CD4-positive, alpha-beta T cell treated with Interleukin-15 for 1 hour (primary cell): ENCODE data around the gene COCH.
"Not testable (repeated sequence)": the region's sequence is repeated elsewhere in the genome, so short reads cannot be mapped to it uniquely, and the experiment has no call there.

ENCODE experiments used
- DNase-seq: peaks from one replicate; pipeline ENCODE4 v3.0.0-alpha.2; 2020

The COCH gene

DNA sequence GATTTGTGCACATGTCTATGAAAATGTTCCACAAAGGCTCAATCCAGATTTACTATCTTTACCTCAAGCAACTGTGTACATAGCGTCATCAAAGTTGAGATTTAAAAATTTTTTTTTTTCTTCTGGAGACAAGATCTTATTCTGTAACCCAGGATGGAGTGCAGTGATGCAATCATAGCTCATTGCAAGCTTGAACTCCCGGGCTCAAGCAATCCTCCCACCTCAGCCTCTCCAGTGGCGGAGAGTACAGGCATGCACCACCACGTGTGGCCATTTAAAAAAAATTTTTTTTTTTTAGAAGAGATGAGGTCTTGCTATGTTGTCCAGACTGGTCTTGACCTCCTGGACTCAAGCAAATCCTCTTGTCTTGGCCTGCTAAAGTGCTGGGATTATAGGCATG, 2.3 kb downstream of the COCH start:
- DNase-seq, result no peak

DNA sequence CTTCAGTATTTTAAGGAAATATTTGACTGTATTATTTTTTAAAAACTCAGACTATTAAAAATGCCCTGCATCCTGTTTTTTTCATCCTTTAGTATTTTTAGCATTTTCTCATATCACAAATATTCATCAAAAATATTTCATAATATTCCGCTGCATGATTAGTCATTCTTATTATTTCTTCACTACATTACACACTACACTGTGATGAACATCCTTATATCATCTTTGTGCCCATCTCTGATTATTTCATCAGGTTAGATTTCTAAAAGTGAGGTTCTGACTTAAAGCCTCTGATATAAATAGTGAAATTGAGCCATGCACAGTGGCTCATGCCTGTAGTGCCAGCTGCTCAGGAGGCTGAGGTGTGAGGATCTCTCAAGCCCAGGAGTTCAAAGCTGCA, 8.1 kb downstream of the COCH start:
- DNase-seq, result no peak

DNA sequence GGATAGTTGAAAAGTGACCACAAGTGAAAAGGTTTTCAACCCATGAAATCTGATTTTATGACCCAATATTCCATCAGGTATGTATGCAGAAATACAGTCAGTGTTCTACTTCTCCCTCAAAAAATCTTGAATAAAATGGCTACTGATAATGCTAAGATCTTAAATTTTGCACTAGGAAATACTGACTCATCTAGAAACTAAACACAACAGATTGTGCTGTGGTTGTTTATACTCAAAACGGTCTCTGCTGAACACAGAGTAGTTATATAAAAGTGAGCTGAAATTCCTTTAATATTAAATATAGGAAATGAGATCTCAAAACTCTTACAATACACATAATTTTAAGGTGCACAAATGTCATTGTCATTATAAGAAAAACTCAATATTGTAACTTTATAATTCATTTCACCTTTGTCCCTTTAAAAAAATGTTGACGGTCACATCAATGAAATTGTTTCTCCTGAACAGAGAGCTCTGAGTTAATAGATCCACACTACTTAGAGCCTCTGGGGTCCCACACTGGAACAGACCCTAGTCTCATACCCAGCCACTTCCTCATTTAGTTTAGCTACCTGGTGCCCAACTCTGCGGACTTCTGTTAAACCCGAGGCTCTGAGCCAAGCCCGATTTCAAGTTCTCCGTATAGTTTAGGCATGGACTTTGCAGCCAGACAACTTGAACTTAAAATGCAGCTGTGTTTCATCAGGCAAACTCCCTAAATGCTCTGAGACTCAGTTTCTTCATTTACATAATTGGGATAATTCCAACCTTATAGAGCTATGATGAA, 9.3 kb downstream of the COCH start:
- DNase-seq, result no peak

DNA sequence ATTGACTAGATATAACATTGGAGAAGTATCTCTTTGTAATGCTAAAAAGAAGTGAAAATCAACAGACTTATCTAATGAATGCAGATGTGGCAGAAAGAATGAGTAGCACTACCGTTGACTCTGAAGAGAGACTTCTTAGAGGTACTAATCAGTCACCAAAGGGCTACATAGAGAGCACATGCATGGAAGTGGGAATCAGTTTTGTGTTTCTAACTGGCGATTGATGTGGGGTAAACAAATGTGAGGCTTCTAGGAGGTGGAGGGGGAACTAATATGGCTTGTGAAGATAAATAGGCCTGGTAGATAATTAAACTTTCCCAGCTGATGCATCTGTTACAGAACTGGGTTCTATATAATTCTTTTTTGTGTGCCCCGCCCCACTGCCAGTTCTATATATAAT, 10.5 kb downstream of the COCH start:
- no peak for DNase-seq

DNA sequence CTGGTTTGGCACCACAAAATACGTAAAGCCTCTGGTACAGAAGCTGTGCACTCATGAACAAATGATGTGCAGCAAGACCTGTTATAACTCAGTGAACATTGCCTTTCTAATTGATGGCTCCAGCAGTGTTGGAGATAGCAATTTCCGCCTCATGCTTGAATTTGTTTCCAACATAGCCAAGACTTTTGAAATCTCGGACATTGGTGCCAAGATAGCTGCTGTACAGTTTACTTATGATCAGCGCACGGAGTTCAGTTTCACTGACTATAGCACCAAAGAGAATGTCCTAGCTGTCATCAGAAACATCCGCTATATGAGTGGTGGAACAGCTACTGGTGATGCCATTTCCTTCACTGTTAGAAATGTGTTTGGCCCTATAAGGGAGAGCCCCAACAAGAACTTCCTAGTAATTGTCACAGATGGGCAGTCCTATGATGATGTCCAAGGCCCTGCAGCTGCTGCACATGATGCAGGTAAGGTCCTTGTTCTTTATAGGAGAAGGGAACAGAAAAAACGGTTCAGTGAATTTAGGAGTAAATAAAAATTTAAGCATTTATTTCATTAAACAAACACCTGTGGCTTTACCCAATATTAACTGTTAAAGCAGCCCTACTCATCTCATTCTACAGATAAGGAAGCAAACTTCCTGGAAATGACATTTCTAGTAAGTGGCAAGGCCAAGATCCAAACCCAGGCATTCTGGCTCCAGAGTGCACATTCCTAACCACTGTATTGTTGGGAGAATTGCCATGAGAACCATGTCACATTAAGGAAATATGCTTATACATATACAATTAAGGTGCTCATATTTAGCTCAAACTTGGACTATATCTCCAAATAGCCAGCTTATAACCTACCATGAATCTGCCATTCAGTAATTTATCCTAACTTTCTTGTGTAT, 11.7 kb downstream of the COCH start:
- DNase-seq, result no peak

DNA sequence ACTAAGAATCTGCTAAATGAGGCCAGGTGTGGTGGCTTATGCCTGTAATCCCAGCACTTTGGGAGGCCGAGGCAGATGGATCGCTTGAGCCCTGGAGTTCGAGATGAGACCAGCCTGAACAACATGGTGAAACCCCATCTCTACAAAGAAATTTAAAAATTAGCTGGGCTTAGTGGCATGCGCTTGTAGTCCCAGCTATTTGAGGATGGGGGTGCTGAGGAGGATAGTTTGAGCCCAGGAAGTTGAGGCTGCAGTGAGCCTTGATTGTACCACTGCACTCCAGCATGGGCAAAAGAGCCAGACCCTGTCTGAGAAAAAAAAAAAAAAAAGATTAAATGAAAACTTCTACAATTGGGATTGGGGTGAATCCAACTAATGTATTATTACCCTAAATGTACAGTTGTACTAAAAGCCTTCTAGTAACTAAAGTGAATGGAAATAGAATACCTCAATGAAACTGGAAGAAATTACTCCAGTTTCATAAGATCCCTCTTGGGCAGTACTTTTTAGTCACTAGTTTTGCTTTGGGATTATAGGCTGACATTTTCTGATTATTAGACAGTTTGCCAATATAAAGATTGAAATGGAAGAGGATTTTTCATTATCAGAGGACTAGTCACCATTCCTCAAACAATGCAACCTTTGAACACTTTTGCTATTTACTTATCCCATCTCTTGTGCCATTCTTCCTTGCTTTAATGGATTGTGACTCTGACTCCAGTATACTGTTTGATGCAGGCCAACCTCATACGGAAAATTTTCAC, 14.3 kb downstream of the COCH start:
- DNase-seq, result no peak

DNA sequence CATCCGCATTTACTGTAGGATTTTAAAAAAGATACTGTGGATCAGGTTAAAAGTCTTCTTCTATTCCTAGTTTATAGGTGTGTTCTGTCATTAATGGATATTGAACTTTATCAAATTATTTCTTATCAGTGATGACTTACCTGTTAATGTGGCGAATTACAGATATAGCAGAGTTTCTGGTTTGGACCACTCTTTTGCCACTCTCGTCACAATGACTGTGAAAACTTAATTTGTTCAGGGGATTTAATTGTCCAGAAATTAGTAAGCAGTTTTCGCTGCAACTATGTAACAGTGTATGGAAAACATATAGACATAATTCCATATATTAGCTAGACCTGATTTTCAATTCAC, 14.9 kb downstream of the COCH start:
- no peak for DNase-seq

DNA sequence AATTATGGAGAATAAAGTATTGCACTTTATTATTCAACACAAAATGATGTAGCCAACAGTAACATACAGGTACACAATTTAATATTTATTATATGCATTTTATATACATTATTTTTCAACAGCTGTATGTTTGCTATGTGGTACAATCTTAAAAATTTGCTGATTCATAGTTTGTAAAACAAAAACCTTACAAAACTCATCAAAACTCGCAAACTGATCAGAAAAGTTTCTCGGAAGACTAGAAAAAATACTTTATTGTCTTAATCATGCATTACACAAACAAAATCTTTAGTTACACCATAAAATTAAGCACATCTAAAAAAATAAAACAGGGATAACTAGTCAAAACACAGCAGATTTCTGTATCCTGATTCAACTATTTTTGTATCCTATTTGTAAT, 19.5 kb downstream of the COCH start:
- DNase-seq, result no peak

DNA sequence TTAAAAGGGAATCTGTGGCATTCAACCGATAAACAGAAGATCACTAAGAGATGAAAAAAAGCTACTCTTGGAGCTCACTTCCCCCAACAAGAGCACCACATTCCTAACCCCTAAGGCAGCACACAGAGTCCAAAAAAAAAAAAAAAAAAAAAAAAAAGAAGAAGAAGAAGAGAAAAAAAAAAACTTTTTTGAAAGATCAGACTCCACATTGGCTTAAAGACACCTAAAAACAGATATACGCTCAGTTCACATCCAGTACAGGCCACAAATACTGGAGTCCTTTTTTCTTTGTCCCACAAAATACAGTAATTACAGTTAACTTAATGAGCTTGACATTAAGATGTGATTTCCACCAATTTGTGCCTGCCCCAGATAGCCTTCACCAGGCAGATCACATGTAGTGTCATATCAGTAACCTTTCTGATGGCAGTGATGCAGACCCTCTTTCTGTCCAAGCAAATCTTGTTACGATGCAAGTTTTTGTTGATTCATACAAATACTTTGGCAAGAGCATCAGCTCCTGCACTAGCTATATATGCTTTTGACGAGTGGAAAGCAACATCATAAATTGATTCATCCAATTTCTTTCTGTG, 20.7 kb downstream of the COCH start:
- no peak for DNase-seq

DNA sequence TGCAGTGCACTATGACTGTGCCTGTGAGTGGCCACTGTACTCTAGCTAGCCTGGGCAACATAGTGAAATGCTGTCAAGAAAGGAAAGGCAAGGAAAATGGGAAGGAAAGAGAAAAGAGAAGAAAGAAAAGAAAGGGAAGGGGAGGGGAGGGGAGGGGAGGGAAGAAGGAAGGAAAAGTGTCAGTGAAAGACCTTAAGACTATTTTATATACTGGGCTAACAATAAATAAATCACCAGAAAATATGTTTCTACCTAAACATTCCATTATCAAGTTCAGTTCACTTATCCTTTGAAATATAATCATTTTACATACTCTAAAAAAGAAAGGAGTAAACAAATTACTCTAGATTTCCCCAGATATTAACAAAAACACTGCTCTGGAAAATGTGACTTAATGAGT, 22.1 kb downstream of the COCH start:
- DNase-seq, result no peak

DNA sequence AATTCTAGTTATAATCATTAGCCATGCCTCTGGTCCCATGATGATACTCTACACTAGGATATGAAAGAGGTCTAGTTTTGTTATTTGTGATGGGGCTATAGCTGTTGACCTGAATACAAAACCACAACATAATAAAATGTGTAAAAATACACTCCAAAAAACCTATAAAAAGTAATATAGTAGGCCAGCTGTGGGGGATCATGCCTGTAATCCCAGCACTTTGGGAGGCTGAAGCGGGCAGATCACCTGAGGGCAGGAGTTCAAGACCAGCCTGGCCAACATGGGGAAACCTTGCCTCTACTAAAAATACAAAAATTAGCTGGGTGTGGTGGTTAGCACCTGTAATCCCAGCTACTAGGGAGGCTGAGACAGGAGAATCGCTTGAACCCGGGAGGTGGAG, 22.8 kb downstream of the COCH start:
- DNase-seq, result not testable (repeated sequence)

DNA sequence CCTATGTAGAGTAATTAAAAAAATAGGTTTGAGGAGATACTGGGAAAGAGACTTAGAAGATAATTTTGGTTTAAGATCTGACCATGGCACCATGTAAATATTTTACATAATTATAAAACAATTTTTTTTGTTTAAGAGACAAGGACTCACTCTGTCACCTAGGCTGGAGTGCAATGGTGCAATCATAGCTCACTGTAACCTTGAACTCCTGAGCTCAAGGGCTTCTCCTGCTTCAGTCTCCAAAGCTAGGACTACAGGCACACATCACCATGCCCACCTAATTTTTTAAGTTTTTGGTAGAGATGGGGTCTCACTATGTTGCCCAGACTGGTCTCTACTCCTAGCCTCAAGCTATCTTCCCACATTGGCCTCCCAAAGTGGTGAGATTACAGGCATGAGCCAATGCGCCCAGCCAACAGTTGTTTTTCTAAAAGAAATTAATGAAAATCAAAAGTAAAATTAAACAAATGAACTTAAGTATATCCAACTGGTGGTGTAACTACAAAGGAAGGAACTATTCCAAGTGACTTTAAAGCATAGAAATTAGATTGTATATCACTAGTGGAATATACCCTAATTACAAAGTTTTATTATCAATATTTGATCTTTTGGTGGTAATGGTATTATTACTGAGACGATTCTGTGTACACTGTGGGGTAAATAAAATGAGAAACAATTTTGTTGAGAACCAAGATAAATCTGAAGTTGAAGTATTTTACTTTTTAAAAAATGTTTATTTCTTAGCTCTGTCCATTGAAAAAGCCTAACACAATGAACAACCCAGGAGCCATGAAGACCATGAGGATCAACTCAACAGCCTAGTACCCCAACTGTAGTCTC, 29.1 kb downstream of the COCH start:
- no peak for DNase-seq

DNA sequence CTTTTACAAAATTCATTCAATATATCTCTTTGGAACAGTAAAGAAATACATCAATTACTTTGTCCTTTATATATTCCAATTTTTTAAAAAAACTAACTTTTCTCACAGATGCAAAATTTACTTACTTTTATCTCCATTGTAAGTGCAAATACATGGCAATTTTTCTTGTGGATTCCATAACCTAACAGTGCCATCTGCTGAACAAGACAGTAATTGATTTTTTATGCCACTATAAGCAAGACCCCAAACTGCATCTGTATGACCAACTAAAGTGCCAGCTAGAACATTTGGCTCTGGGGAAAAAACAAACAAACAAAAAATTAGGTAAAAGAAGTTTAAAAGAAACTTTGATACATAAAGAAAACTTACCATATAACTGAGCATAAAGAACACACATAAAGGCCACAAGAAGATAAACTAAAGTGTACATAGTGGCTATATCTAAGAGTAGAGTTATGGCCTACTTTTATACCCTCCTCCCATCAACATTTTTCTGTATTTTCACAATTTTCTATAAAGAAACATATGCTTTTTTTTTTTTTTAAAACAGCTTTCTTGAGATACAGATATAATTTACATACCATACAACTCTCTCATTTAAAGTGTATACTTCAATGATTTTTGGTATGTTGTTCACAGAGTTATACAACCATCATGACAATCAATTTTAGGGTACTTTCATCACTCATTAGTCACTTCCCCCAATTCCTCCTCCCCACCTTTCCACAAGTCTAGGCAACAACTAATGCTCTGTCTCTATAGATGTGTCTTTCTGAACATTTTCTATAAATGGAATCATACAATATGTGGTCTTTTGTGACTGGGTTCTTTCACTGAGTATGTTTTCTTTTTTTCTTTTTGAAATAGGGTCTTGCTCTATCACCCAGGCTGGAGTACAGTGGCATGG, 32.6 kb downstream of the COCH start:
- DNase-seq, result no peak

DNA sequence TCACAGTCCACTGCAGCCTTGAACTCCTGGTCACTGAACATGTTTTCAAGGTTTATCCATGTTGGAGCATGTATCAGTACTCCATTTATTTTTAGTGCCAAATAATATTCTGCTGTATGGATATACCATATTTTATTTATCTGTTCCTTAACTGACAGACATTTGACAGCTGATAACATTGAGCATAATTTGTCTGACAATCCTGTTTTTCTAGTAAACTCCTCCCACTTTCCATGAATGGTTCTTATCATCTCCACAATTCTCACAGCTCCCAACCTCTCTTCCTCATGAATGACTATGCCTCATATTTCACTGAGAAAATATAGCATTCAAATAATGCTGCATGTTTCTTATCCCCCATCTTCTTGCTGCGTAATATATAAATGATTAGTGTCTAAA, 33.3 kb downstream of the COCH start:
- no peak for DNase-seq

DNA sequence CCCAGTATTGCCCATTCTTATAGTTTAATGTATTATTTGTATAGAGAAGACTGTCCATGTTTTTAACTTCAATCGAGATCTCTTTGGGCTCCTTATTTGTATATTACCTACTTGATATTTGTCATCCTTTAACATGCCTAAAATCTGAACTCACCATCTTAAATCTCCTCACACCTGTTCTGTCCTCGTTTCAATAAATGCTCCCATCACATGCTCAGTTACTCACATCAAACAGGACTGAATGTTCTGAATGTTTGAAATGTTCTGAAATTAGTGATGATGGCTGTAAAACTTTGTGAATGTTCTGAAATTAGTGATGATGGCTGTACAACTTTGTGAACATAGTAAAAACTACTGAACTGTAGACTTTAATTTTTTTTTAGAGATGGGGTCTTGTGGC, 34.5 kb downstream of the COCH start:
- no peak for DNase-seq

DNA sequence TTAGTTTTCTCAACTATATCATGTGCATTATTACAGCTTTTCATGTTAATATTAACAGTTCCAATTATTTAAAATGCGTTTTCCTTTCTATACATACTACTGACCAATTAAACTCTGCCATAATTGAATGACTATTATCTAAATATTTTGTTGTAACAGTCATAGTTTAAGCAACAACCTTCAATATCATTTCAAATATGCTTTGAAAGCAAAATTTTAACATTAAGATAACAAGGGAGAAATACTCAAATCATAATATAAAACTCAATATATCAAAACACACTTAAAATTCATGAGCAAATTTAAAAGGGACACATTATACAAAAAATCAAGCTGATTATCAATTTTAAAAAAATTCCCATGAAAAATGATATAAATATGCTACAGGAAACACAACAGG, 40.5 kb downstream of the COCH start:
- DNase-seq, result no peak

DNA sequence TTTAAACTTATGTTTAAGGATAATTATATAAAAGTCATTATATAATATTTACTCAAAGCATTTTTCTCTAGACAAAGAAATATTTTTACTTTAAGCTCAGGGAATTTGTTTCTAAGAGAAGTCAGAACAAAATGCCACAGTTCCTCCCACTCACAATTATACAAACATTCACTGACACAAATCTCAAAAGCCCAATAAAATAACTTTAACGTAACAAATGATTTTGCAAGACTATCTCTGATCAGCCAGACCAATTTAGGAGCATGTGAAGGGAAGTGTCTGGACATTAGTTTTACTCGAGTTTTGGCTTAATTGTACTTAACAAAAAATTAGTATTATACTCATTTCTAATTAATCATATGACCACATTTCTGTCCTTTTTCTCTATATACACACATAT, 41.2 kb downstream of the COCH start:
- DNase-seq, result no peak

DNA sequence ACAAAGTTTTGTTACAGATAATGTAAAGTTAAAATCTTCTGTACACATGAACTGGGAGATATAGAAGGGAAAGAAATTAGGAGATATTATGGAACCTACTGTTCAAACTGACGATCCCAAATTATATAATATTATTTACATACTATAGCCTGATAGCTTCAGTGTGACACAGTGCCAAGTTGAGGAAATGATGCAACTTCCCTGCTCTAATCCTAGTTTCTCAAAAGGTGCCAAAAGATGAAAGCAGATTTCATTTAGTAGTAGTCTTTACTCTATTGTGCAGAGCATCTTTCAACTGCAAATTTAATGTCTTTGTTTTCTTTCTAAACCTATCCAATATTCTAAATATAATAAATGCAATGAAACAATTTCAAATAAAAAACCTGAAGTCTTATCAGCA, 46.9 kb downstream of the COCH start:
- no peak for DNase-seq

DNA sequence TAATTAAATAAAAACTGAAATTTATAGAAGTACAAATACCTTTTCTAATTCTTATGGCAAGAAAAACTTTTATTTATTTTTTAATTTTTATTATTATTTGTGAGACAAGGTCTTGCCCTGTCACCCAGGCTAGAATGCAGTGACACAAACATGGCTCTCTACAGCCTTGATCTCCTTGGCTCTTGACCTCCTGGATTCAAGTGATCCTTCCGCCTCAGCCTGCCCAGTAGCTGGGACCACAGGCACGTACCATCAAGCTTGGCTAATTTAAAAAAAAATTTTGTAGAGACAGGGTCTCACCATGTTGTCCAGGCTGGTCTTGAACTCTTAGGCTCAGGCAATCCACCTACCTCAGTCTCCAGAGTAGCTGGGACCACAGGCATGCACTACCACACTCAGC, 47.4 kb downstream of the COCH start:
- no peak for DNase-seq

DNA sequence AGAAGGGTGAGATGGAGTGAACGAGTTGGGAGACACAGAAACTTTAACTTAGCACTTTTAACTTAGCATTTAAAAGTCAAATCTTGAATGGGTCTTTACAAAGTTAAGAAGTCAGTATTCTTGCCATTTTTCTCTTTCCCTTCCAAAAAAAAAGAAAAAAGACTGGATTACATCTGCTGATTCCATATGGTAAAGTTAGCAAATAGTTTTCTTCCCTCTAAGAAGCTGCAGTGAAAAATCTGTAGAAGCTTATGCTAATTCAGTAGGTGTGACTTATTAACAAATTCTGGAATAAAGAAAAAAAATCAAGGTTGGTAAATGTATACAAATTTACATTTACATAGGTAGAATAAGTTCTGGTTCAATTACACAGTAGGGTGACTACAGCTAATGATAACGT, 50.9 kb downstream of the COCH start:
- DNase-seq, result no peak

DNA sequence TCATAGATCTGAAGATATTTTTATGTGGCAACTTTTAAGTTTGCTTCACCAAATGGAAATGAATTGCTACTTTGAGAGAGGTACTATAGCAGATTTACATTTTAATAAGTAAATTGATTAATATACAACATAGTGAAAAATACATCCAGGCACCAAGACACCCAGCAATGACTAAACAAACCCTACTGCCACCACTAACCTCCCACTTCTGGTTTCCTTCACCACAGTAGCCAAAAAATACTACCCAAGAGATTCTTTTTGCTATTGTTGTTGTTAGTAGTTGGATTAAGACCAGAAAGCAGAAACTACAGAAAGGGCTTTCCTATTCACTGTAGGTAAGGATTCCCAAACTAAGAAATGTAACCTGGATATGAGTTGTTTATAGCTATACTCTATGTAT, 54.1 kb downstream of the COCH start:
- DNase-seq, result no peak
